H9 (cell line): Measurements from ENCODE around the gene MAGED1. TPM values are rescaled to one million over a fixed set of nuclear protein-coding genes. Genes with fewer than 3 reads are reported as not detected.

ENCODE experiments used
- DNase-seq: peaks from one replicate; pipeline ENCODE4 v3.0.0-alpha.2; 2017
- H2AFZ ChIP-seq: one replicate; pipeline ENCODE4 v1.6.1; 2013; ENCODE audit warnings: mild to moderate bottlenecking, low read length, control low read depth, moderate library complexity
- H2AK5ac ChIP-seq: 2 replicates; pipeline ENCODE4 v1.6.1; 2013; ENCODE audit warnings: low read length, control low read depth, mixed read lengths; ENCODE audit not compliant: insufficient read length
- H2BK120ac ChIP-seq: one replicate; pipeline ENCODE4 v1.6.1; 2013; ENCODE audit warnings: low read depth, mild to moderate bottlenecking, low read length, control low read depth, inconsistent platforms; ENCODE audit not compliant: poor library complexity, severe bottlenecking
- H2BK12ac ChIP-seq: 2 replicates; pipeline ENCODE4 v1.6.1; 2013; ENCODE audit warnings: low read length, control low read depth, mixed read lengths, low read depth; ENCODE audit not compliant: insufficient read length
- H2BK15ac ChIP-seq: 2 replicates; pipeline ENCODE4 v1.6.1; 2013; ENCODE audit warnings: low read depth, low read length, control low read depth
- H2BK20ac ChIP-seq: one replicate; pipeline ENCODE4 v1.6.1; 2013; ENCODE audit warnings: low read depth, mild to moderate bottlenecking, low read length, control low read depth, inconsistent platforms; ENCODE audit not compliant: poor library complexity, severe bottlenecking
- H2BK5ac ChIP-seq: 2 replicates; pipeline ENCODE4 v1.6.1; 2013; ENCODE audit warnings: low read length, control low read depth, mixed read lengths; ENCODE audit not compliant: insufficient read length
- H3K14ac ChIP-seq: 2 replicates; pipeline ENCODE4 v1.6.1; 2013; ENCODE audit warnings: low read length, control low read depth; ENCODE audit not compliant: insufficient read depth
- H3K18ac ChIP-seq: 2 replicates; pipeline ENCODE4 v1.6.1; 2013; ENCODE audit warnings: low read depth, mild to moderate bottlenecking, mixed read lengths, low read length, control low read depth; ENCODE audit not compliant: insufficient read length
- H3K23ac ChIP-seq: 2 replicates; pipeline ENCODE4 v1.6.1; 2013; ENCODE audit warnings: low read length, control low read depth, mixed read lengths, low read depth; ENCODE audit not compliant: insufficient read length
- H3K23me2 ChIP-seq: 2 replicates; pipeline ENCODE4 v1.6.1; 2013; ENCODE audit warnings: low read depth, mild to moderate bottlenecking, mixed read lengths, low read length, control low read depth; ENCODE audit not compliant: insufficient read length, poor library complexity, severe bottlenecking
- H3K27ac ChIP-seq: 2 replicates; pipeline ENCODE4 v1.5.1; 2013; ENCODE audit warnings: low read length, control low read depth, mixed read lengths, low read depth; ENCODE audit not compliant: insufficient read length
- H3K27me3 ChIP-seq: 2 replicates; pipeline ENCODE4 v1.6.1; 2013; ENCODE audit warnings: low read length, control low read depth, inconsistent platforms; ENCODE audit not compliant: insufficient read depth
- H3K4ac ChIP-seq: 2 replicates; pipeline ENCODE4 v1.6.1; 2013; ENCODE audit warnings: low read depth, mild to moderate bottlenecking, control low read depth, inconsistent platforms, low read length, moderate library complexity
- H3K4me1 ChIP-seq: 2 replicates; pipeline ENCODE4 v1.6.1; 2013; ENCODE audit warnings: low read length, control low read depth, inconsistent platforms; ENCODE audit not compliant: insufficient read depth
- H3K4me2 ChIP-seq: 2 replicates; pipeline ENCODE4 v1.6.1; 2013; ENCODE audit warnings: low read length, control low read depth, mixed read lengths; ENCODE audit not compliant: insufficient read length, insufficient read depth
- H3K56ac ChIP-seq: 2 replicates; pipeline ENCODE4 v1.6.1; 2013; ENCODE audit warnings: low read depth, mild to moderate bottlenecking, mixed read lengths, low read length, control low read depth; ENCODE audit not compliant: insufficient read length
- H3K79me1 ChIP-seq: 2 replicates; pipeline ENCODE4 v1.6.1; 2013; ENCODE audit warnings: low read depth, mild to moderate bottlenecking, moderate library complexity, low read length, control low read depth, inconsistent platforms; ENCODE audit not compliant: insufficient read depth, poor library complexity, severe bottlenecking
- H3K79me2 ChIP-seq: 2 replicates; pipeline ENCODE4 v1.6.1; 2013; ENCODE audit warnings: low read length, control low read depth, inconsistent platforms; ENCODE audit not compliant: insufficient read depth
- H3K9ac ChIP-seq: 2 replicates; pipeline ENCODE4 v1.6.1; 2013; ENCODE audit warnings: low read length, control low read depth, mixed read lengths; ENCODE audit not compliant: insufficient read length; ENCODE audit errors: extremely low read depth
- H3K9me3 ChIP-seq: one replicate; pipeline ENCODE4 v1.6.1; 2013; ENCODE audit warnings: low read depth, low read length, inconsistent platforms; ENCODE audit not compliant: control insufficient read depth
- H3T11ph ChIP-seq: one replicate; pipeline ENCODE4 v1.6.1; 2013; ENCODE audit warnings: mild to moderate bottlenecking, low read length, control low read depth, inconsistent platforms
- H4K20me1 ChIP-seq: one replicate; pipeline ENCODE4 v1.6.1; 2013; ENCODE audit not compliant: control insufficient read depth, insufficient read length, insufficient read depth
- H4K5ac ChIP-seq: 2 replicates; pipeline ENCODE4 v1.6.1; 2013; ENCODE audit warnings: low read depth, mild to moderate bottlenecking, mixed read lengths, low read length, control low read depth; ENCODE audit not compliant: insufficient read length
- H4K8ac ChIP-seq: replicated peaks from 2 replicates; pipeline ENCODE4 v1.6.1; 2013; ENCODE audit warnings: low read length, control low read depth, mixed read lengths, low read depth; ENCODE audit not compliant: insufficient read length
- H4K91ac ChIP-seq: 2 replicates; pipeline ENCODE4 v1.6.1; 2013; ENCODE audit warnings: low read depth, mild to moderate bottlenecking, moderate library complexity, mixed read lengths, low read length, control low read depth; ENCODE audit not compliant: insufficient read length
- H3K27ac Mint-ChIP-seq, 3 experiments: 2 replicates in 2 of 3; 3 replicates in 1 of 3; pipeline ENCODE4 v1.8.0; 2020 to 2021; ENCODE audit warnings: mixed read lengths in 3 of 3, mild to moderate bottlenecking in 1 of 3, moderate library complexity in 1 of 3
- H3K27me3 Mint-ChIP-seq: 2 replicates; pipeline ENCODE4 v1.8.0; 2021; ENCODE audit warnings: low read depth, mild to moderate bottlenecking, moderate library complexity, mixed read lengths
- H3K36me3 Mint-ChIP-seq, 3 experiments: 2 replicates in 2 of 3; 3 replicates in 1 of 3; pipeline ENCODE4 v1.8.0; 2020 to 2021; ENCODE audit warnings: low read depth in 3 of 3, mixed read lengths in 3 of 3; ENCODE audit not compliant: insufficient read depth in 1 of 3
- H3K4me1 Mint-ChIP-seq, 2 experiments: 2 replicates each; pipeline ENCODE4 v1.8.0; 2020; ENCODE audit warnings: mixed read lengths in 2 of 2
- H3K4me3 Mint-ChIP-seq, 2 experiments: 2 replicates in 1 of 2; 3 replicates in 1 of 2; pipeline ENCODE4 v1.8.0; 2020 to 2021; ENCODE audit warnings: mild to moderate bottlenecking in 2 of 2, mixed read lengths in 2 of 2, moderate library complexity in 1 of 2
- H3K9me3 Mint-ChIP-seq, 2 experiments: 2 replicates in 1 of 2; 3 replicates in 1 of 2; pipeline ENCODE4 v1.8.0; 2020; ENCODE audit warnings: mild to moderate bottlenecking in 2 of 2, mixed read lengths in 2 of 2, moderate library complexity in 1 of 2
- CTCF ChIP-seq: fragments of 200-600 bp; sonication (generic); conservative IDR thresholded peaks from 3 replicates; pipeline ENCODE4 v1.8.0; 2021; ENCODE audit warnings: antibody characterized with exemption, mild to moderate bottlenecking
- WGBS: extraction: QIAGEN DNeasy Blood & Tissue Kit; methylation state at CpG from one replicate; pipeline ENCODE4 v1.1.7; 2013; ENCODE audit warnings: missing lambda C conversion rate, low lambda C conversion rate, mixed read lengths; ENCODE audit not compliant: insufficient read length; ENCODE audit errors: extremely low coverage; 5-methylcytosine and 5-hydroxymethylcytosine counted together
- total RNA-seq: library from RNA; stranded (reverse); gene quantifications from 2 replicates; pipeline ENCODE4 v1.2.1, GENCODE V29; 2021

MAGED1 gene
- total RNA-seq, 1 experiment from 2014 or later, result 163 TPM

DNA sequence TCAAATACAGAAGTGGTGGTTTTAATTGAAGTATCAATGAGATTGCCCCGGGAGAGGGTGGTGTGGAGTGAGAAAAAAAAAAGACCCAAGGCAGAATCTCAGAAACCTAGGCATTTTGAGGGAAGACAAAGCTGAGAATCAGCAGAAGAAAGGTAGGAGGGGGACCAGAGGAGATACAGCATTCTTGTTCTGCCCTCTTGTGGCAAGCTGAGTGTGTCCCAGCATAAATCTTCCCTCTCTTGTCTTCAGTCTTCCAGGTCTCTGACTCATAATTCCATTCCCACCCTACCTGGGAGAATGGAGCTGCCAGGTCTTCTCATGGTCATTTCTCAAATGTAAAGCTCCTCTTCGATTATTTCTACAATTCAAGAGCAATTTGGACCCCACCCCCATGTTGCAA is 32.7 kb upstream of the MAGED1 start:
- Mint-ChIP-seq H3K9me3 (peaks cover 66 to 73% of the 10 kb centered on the region in 2 experiments), H3K36me3 (peaks cover 34% of the 10 kb centered on the region in 3 experiments), H3K4me1 (peaks cover 10 to 16% of the 10 kb centered on the region in 2 experiments), H3K27me3 (no peaks in the 10 kb centered on the region; the same call in 1 of the 2 replicates), H3K4me3 (no peak overlapping the region), H3K27ac (peak overlapping the region in 1 of 3 experiments; percentile 7; a peak in 3 of 7 replicates)
- Histone ChIP-seq H3K23ac (no peak overlapping the region), H3K9ac (no peak overlapping the region), H4K5ac (no peak overlapping the region), H3K79me2 (peaks cover 5% of the 10 kb centered on the region; the same call in 1 of the 2 replicates), H3K4me1 (no peaks in the 10 kb centered on the region), H2BK120ac (no peak overlapping the region), H2BK5ac (no peak overlapping the region), H2BK15ac (no peak overlapping the region), H4K8ac (no peak overlapping the region), H3K79me1 (no peaks in the 10 kb centered on the region), H2AFZ (no peak overlapping the region), H3K4ac (no peak overlapping the region), H3K9me3 (peaks cover 27% of the 10 kb centered on the region), H3T11ph (no peak overlapping the region), H3K56ac (no peak overlapping the region), H3K27me3 (no peaks in the 10 kb centered on the region), H2BK20ac (no peak overlapping the region), H4K20me1 (no peaks in the 10 kb centered on the region), H3K23me2 (no peaks in the 10 kb centered on the region), H4K91ac (no peak overlapping the region), H3K27ac (no peak overlapping the region), H3K4me2 (no peak overlapping the region), H2AK5ac (no peak overlapping the region), H3K14ac (no peak overlapping the region), H3K18ac (no peak overlapping the region), H2BK12ac (no peak overlapping the region)
- TF ChIP-seq CTCF, result peak; percentile 69
- DNase-seq, result peak; percentile 43
- no CpG with 5 or more reads among the region's 2 CpGs for WGBS
